NCI-H146 (cell line): ENCODE measurements around the gene SRXN1.
A peak's percentile ranks its signal among the peaks of the same experiment; 100 is the strongest.
"Not testable (repeated sequence)": the region's sequence is repeated elsewhere in the genome, so short reads cannot be mapped to it uniquely, and the experiment has no call there.

Experiments used
- DNase-seq: peaks from one replicate; lab custom pipeline; 2025; lab: John Stamatoyannopoulos, UW

The SRXN1 gene

DNA sequence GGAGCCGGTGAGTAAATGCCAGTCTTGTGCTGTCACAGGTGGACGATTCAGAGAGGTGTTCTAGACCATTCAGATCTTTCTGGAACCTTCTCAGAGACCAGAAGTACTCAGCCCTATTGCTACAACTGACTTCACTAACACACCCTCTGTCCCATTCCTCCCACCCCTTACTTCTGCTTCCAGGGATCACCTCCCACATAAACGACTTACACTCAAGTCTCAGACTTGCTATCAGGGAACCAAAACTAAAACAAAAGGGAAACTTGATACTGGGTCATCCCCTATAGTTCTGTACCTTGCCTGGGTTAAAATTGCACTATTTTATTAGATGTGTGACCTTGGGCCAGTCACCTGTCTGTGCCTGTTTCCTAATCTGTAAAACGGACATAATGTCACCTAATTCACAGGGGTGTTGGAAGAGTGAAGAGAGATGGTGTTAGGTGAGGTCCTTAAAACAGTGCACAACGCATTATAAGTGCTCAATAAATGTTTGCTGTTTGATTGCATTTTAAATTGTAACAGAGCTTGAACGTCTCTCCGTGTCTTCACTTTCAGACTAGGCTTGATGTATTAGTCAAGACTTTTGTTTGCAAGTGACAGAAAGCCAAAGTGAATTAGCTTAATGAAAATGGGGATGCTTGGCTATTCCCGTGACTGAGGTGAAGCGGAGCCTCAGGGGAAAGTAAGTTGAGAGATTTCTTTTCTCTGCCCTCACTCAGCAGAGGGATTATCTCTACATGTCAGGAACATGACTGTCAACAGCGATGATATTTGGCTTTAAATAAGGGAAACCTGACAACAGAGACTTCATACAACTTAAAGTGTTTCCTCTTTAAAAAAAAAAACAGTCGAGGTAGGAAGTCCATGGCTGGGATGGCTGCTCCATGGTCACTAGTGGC lies 3.0 kb upstream of the SRXN1 start:
- DNase-seq: no peak

DNA sequence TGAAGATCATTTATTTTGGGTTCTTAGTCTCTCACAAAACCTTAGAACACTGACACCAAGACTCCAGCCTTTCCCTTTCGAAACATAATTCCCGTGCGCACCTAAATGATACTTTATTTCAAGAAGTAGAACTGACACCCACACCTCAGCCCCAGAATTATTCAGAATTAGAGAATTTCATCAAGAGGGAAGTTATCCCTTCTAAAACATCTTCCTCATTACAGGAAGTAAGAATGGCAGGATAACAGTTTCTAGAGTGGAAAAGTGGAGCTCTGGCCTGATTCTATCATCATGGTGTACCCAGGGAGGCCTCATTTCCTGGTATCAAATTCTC lies 1.4 kb upstream of the SRXN1 start:
- DNase-seq: no peak

DNA sequence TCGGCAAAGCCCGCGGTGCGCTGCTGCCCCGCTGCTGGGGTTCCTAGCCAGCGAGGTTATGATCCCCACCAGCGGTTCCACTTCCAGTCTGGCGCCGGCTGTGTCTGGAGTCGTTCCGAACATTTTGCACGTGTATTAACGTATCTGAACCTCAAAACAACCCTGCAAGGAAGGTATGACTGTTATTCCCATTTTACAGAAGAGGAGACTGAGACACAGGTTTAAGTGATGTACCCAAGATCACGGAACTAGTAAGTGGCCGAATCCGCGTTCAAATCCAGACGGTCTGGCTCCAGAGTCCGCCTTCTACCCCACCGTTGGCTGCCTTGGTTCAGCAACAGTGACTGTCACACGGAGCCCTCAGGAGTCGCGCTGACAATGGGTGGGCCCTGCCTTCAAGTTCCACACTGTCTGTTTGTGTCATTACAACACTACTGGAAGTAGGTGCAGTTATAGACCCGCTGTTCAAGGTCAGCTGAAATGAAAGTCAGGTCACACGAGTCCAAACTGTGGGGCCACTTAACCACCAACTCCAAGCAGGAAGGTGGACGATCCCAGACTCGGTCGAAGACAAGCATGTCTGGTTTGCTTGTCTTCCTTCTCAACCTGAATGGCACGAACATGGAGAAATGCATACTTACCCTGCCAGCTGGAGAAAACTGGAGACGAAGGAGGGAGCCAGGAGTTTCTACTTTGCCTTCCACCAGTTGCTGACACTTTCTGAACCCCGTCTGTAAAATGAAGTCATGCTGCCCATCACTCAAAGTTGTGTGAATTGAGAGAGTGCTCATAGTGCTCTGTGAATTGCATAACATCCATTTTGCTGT lies 803 bp upstream of the SRXN1 start:
- DNase-seq: no peak

DNA sequence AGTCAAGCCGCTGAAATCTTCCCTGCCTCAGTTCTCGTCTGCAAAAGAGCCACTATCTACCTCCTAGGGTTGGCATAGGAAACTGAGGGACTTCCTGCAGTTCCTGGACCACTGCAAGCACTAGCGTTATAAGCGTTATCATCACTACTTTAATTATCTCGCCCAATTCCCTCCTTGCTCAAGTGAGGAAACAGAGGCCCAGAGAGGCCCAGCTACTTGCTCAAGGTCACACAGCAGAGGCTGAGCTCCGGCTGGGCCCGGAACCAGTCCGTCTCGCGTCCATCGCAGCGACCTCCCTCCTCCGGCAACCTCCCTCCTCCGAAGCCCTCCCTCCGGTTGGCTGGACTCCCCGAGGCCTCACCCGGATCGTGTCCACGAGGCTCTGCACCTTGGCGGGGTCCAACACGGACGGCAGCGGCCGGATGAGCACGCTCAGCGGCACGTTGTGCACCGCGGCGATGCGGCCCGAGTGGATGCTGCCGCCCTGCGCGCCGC lies 338 bp downstream of the SRXN1 start:
- DNase-seq: peak; percentile 57

DNA sequence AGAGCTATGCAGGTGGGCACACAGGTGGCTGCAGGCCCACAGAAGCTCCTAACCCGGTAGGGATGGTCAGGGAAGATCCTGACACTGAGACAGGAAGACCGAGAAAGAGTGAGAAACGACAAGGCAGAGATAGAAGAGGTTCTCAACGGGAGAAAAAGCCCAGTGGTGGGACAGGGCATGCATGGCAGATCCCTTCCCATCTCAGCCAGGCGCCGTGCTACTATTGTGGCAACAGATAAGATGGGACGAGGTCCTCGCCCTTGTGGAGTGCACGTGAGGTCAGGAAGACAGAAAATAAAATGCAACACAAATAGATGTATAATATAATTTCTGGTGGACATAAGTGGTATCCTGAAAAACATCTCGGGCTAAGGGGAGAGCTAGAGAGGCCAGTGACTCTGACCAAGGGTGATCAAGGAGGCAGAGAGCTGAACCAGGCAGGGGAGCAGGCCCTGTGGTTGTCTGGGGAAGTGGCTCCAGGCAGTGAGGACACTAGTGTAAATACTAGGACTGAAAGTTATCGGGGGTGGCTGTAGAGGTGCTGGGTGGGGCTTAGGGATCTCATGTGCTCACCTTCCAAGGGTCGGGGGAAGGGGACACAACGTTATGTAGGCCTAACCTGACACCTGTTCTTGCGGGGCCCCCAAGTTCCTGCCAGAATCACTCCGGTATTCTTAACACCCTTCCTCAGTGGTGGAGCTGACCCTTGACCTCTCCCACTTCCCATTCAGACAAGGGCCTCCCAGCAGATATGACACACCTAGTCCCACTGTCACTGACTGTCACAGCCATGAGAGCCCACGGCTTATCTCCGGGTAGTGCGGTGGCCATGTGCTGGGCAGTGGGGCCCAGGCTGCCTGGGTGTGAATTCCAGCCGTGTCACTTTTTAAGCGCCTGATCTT lies 1.0 kb downstream of the SRXN1 start:
- DNase-seq: peak; percentile 21

DNA sequence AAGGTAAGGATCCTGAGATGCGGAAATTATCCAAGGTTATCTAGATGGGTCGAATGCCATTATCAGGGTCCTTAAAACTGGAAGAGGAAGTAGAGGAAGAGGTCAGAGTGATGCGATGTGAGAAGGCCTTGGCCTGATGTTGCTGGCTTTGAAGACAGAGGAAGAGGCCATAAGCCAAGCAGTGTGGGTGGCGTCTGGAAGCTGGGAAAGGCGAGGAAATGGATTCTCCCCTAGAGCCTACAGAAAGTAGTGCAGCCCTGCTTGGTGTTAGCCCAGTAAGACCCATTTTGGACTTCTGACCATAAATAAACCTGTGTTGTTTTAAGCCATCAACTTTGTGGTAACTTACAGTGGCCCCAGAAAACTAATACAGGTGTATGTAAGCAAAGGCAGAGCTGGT lies 2.0 kb downstream of the SRXN1 start:
- DNase-seq: no peak

DNA sequence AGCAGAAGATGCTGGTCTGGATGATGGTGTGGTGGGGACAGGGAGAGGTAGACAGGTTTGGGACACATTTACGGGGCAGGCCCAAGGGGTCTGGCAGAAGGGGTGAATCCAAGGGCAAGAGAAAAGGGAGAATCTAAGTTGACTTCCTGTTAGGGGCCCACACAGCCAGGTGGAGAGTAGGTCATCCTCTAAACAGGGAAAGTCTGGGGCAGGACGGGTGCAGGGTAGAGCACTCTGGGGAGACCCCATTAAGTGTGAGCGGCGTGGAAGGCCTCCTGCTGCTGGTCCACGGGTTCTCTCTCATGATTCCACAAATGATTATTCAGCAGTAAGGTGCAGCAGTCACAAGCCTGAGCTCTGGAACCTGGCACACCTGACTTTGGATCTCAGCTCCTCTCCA lies 2.7 kb downstream of the SRXN1 start:
- no peak for DNase-seq

DNA sequence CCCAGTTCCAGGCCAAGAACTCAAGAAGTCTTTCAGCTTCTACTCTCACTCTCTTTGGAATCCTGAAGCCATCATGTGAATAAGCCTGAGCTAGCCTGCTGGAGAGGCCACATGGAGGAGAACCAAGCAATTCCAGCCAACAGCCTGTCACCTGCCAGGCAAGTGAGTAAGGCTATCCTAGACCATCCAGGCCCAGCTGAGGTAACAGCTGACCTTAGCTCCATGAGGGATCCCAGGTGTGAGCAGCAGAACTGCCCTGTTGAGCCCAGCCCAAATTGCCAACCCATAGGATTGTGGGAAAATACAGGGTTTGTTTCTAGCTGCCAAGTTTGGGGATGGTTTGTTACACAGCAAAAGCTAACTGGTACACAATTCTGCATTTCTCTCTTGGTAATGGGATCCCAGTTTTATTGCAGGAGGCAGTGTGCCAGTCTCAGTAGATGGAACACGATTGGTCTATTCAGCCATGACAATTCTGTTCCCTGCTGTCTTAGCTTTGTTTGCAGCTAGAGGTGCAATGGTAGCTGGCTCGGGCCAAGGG lies 5.5 kb downstream of the SRXN1 start:
- DNase-seq: no peak

DNA sequence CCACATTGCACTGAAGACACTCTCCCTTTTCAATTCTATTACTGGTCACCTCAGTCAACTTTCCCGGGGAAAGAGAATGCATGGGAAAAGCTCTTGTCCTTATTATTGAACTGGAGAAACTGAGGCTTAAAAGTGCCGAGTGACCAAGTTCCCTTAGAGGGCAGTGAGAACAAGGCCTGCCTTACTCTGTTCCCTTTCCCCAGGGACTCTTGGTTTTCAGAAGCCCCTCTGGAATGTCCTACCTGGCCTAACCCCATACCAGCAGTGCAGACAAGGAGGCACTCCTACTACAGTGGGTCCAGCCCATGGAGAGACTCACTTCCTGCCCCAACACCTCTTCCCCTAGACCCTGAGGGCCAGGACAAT lies 6.1 kb downstream of the SRXN1 start:
- no peak for DNase-seq

DNA sequence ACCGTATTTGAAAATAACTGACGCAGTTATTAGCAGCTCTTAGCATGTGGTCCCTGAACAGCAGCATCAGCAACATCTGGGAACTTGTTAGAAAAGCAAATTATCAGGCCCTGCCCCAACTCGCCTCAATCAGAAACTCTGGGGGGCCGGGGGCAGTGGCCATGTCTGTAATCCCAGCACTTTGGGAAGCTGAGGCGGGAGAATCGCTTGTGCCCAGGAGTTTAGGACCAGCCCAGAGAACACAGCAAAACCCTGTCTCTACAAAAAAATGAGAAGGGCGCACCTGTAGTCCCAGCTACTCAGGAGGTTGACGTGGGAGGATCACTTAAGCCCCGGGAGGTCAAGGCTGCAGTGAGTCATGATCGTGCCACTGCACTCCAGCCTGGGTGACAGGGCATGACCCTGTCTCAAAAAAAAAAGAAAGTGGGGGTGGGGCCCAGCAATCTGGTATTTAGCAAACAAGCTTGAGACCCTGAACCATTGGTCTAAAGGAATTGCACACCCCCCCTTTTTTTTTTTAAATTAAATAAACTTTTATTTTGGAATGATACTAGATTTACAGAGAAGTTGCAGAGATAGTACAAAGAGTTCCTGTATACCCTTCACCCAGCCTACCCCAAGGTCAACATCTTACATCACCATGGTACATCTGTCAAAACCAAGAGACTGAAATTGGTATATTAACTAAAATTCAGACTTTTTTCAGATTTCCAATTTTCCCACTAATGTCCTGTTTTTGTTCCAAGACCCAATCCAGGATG lies 6.7 kb downstream of the SRXN1 start:
- no peak for DNase-seq

DNA sequence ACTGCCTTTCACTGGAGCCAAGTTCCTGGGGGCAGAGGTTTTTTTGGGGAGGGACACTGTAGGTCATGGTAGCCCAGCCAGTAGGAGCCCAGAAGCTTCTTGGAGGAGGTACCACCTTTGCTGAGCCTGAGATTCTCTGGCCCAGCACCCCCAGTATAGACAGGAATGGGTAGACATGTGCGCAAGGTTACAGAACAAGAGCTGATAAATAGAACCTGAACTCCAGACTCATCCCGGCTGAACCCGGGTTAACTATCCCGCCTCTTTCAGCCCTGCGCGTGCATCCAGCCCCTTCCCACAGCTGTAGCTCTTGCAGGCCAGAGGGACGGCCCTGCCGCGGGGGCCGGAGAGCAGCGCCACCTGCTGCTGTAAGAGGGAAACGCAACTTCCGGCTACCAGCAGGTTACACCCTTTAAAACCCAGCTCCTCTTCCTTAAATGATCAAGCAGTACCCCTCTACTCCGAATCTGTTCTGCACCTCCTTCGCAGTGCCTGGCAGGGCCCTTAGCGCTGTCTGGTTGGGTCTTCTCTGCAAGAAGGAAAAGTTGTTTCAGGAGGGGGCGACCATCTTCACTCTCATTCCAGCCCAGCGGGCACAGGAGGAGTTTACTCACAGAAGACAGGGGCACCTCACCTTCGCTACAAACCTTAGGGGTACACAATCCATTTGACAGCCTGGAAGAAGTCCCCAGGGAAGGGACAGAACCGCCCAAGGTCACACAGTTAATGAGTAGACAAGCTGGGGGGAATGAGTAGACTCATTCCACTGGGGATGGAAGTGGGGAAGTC lies 7.5 kb downstream of the SRXN1 start:
- DNase-seq: peak; percentile 68

DNA sequence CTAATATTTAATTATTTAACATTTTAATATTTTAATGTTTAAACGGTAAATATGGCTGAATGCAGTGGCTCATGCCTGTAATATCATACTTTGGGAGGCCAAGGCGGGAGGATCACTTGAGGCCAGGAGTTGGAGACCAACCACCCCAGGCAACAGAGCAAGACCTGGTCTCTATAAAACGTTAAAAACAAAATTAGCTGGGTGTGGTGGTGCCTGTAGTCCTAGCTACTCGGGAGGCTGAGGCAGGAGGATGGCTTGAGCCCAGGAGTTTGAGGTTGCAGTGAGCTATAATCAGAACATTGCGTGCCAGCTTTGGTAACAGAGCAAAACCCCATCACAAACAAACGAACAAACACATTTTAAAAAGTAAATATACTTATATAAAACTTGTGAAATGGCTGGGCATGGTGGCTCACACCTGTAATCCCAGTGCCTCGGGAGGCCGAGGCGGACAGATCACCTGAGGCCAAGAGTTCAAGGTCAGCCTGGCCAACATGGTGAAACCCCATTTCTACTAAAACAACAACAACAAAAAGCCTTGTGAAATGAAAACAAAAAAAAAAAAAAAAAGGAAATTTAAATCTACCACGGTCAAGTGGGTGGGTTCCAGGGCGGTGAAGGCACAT lies 8.2 kb downstream of the SRXN1 start:
- DNase-seq: no peak

DNA sequence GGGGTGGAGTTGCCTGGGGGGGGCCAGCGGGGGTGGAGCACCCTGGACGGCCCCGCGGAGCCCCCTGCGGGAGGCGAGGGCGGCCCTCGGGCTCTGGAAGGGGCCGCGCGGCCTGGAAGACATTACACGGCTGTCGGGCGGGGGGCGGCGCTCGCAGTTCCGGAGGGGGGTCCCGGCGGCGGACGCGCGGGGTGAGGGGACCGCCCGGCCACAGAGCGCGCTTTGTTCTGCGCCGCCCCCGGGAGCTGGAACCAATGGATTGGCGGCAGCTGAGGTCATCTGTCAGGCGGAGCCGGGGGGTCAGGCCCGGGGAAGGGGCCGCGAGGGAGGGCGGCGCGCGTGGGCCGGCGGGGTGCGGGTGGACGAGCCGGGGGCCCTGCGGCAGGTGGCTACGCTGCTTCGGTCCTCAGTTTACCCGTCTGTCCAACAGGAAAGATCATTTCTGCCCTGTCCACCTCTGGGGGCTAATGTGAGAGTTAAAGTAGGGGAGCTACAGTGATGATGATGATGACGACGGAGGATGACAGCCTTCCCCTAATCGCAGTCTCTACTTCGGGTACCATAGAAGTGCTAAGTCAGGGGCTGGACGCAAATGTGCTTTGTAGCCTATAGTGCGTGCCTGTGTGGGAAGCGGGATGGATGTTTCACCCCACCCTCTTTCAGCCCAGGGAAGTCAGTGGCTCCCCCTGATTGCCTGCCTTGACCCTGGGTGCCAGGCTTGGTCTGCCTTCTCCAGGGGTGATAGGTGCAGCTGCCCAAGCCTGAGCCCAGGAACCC lies 10.4 kb downstream of the SRXN1 start:
- DNase-seq: peak; percentile 44

DNA sequence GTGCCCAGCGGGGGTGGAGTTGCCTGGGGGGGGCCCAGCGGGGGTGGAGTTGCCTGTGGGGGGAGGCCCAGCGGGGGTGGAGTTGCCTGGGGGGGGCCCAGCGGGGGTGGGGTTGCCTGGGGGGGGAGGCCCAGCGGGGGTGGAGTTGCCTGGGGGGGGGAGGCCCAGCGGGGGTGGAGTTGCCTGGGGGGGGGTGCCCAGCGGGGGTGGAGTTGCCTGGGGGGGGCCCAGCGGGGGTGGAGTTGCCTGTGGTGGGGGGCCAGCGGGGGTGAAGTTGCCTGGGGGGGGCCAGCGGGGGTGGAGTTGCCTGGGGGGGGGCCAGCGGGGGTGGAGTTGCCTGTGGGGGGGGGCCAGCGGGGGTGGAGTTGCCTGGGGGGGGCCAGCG lies 11.0 kb downstream of the SRXN1 start:
- not testable (repeated sequence) for DNase-seq

DNA sequence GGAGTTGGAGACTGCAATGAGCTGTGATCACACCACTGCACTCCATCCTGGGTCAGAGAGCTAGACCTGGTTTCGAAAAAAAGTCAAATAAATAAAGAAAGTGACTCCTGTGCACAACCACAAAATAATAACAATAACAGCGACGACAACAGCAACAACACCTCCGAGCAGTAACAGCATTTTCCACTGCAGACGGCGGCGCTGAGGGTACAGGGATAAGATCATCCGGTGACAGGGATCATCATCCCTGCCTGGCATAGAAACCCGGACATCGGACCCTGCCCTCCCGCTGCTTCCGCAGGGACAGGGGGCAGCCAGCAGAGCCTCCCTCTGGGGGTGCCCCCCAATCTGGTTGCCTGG lies 11.5 kb downstream of the SRXN1 start:
- DNase-seq: peak; percentile 17

DNA sequence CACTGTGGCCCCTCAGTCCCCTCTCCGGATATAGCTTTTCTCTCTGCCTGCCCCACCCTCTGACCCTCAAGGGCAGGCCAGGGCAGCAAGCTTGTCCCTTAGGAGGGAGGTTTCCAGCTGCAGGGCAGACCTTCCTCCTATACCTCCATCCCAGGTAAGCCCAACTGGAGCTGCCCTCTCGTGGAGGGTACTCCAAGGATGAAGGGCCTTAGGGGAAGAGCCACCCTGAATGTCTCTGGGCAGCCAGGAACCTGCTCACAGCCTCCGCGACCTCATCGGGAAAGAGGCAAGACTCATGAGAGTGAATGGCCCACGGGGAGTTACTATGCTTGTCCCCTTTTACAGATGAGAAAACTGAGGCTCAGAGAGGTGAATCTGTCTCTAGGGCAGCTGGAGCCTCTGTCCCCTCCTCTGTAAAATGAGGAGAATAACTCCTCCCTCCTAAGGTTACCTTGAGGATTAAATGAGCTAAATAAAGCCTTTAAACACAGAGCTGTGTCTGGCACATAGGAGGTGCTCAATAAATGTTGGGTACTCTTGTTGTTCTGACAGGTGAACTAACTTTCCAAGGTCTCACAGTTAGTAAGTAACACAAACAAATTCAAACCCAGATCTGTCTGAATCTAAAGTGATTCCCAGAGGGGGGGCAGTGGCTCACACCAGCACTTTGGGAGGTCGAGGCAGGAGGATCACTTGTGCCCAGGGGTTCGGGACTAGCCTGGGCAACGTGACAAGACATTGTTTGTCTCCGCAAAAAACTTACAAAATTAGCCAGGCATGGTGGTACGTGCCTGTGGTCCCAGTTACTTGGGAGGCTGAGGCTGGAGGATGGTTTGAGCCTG lies 12.1 kb downstream of the SRXN1 start:
- DNase-seq: no peak

DNA sequence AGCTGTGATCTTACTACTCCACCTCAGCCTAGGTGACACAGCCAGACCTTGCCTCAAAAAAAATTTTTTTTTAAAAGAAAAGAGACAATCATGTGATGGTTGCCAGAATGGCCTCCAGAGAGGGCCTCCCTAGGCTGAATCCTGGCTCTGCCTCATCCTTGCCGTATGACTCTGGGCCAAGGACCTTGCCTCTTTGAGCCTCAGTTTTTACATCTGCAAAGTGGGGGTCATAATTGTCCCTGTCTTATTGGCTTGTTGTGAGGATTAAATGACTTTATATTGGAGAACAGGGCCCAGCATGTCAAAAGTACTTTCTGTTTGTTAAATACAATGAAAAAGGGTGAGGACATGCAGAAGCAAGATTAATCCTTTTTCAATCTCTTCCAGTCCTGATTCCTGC lies 14.4 kb downstream of the SRXN1 start:
- no peak for DNase-seq

DNA sequence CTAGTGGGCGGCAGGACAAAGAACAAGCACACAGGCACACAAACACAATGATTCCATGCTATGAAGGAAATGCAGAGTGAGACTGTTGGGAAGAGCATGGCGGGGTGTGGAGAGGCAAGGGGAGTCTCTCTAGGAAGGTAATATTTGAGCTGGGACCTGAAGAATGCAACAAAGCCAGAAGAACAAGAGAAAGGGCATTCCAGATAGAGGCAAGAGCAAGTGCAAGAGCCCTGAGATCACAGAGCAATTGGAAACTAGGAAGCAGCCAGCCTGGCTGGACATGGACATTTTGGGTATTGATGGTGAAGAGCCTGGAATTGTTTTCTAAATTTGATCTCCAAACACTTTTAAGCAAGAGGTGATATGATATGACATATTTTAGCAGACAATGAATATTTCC lies 15.4 kb downstream of the SRXN1 start:
- DNase-seq: no peak
